Effector memory CD4-positive, alpha-beta T cell (primary cell): ENCODE results near the gene MYADML2.

ENCODE experiments used
- DNase-seq, 3 donors: peaks; one replicate each; pipeline ENCODE4 v3.0.0-alpha.2; 2020
- H3K27ac ChIP-seq: 2 replicates; pipeline ENCODE4 v1.7.0; 2013; ENCODE audit warnings: mild to moderate bottlenecking, low read length, moderate library complexity; ENCODE audit not compliant: insufficient read depth, poor library complexity, severe bottlenecking
- H3K27me3 ChIP-seq: replicated peaks from 2 replicates; pipeline ENCODE4 v1.7.0; 2013; ENCODE audit warnings: mild to moderate bottlenecking, low read length; ENCODE audit not compliant: insufficient read depth, control insufficient read depth, poor library complexity, severe bottlenecking
- H3K36me3 ChIP-seq: 2 replicates; pipeline ENCODE4 v1.7.0; 2013; ENCODE audit warnings: mild to moderate bottlenecking, low read length, moderate library complexity; ENCODE audit not compliant: control insufficient read depth, insufficient read depth
- H3K4me1 ChIP-seq: 2 replicates; pipeline ENCODE4 v1.7.0; 2013; ENCODE audit warnings: low read length, mild to moderate bottlenecking; ENCODE audit not compliant: control insufficient read depth, insufficient read depth, poor library complexity, severe bottlenecking
- H3K4me3 ChIP-seq: 2 replicates; pipeline ENCODE4 v1.7.0; 2013; ENCODE audit warnings: low read length, low read depth, mild to moderate bottlenecking; ENCODE audit not compliant: insufficient read depth, poor library complexity, severe bottlenecking
- H3K9me3 ChIP-seq: 2 replicates; pipeline ENCODE4 v1.7.0; 2013; ENCODE audit warnings: mild to moderate bottlenecking, low read length, moderate library complexity; ENCODE audit not compliant: control insufficient read depth

Gene MYADML2

DNA sequence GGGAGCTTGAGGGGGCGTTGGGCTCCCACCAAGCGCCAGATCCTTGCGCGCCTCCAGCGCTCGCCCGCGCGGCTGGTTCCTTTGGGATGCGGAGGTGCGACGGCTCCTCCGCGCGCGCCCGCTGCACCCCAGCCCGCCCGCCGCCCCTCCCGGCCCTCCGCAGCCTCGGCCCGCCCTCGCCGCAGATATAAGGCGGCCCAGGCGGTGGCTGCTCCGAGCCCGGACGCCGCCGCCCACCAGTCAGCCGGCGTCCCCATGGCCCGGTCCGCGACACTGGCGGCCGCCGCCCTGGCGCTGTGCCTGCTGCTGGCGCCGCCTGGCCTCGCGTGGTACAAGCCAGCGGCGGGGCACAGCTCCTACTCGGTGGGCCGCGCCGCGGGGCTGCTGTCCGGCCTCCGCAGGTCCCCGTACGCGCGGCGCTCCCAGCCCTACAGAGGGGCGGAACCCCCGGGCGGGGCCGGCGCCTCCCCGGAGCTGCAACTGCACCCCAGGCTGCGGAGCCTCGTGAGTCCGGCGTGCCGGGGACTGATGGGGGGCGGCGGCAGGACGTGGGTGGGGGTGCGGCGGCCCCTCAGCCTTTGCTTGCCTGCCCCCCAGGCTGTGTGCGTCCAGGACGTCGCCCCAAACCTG is 44.9 kb downstream of the MYADML2 start, which contains the start of gene NPB:
Gene NPB (plus strand): TSS at position 216 of the 630 bp plus-strand sequence. CDS start 40 bp downstream, at position 256.
- H3K4me3 ChIP-seq, result no peak within 1 kb of the TSS
- peaks cover 38% of the 10 kb centered on the region for H3K36me3 ChIP-seq
- no peak for DNase-seq
- no peaks in the 10 kb centered on the region for H3K9me3 ChIP-seq
- peaks cover 10% of the 10 kb centered on the region for H3K27me3 ChIP-seq
- H3K4me1 ChIP-seq, result peaks cover 10% of the 10 kb centered on the region
- H3K27ac ChIP-seq, result no peak within 1 kb of the TSS

DNA sequence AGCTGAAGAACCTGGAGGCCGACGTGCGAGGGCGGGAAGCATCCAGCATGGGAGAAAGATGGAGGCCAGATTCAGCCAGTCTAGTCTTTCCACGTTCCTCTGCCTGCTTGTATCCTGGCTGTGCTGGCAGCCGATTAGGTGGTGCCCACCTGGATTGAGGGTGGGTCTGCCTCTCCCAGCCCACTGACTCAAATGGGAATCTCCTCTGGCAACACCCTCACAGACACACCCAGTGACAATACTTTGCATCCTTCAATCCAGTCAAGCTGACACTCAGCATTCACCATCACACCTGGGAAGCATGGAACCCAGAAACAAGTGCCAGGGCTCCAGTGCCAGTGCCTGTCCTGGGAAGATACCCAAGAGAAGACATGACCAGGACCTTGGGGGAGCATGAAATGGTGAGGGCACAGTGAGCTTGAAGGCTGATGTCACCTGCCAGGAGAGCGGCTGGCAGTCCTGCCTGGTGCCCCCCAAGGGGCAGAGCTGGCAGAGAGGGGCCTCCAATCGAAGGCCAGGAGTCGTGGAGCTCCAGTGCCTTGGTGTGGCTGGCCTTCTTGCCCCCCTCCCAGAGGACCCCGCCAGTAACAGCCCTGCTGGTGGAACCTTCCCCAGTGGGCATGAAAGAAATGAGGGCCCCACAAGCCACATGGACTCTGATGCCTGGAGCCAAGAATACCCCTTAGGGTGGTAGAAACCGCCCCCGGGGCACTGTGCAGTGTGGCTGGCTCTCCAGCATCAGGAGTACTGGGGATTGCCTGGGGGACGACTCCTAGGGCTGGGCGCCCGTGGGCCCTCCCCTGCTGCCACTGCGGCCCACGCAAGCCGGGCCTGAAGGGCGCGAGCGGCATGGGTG is 45.6 kb downstream of the MYADML2 start:
- H3K36me3 ChIP-seq, result peaks cover 31% of the 10 kb centered on the region
- no peaks in the 10 kb centered on the region for H3K9me3 ChIP-seq
- no peak overlapping the region for H3K4me3 ChIP-seq
- DNase-seq, result no peak
- peaks cover 10% of the 10 kb centered on the region for H3K4me1 ChIP-seq
- no peak overlapping the region for H3K27ac ChIP-seq
- peaks cover 10% of the 10 kb centered on the region for H3K27me3 ChIP-seq

DNA sequence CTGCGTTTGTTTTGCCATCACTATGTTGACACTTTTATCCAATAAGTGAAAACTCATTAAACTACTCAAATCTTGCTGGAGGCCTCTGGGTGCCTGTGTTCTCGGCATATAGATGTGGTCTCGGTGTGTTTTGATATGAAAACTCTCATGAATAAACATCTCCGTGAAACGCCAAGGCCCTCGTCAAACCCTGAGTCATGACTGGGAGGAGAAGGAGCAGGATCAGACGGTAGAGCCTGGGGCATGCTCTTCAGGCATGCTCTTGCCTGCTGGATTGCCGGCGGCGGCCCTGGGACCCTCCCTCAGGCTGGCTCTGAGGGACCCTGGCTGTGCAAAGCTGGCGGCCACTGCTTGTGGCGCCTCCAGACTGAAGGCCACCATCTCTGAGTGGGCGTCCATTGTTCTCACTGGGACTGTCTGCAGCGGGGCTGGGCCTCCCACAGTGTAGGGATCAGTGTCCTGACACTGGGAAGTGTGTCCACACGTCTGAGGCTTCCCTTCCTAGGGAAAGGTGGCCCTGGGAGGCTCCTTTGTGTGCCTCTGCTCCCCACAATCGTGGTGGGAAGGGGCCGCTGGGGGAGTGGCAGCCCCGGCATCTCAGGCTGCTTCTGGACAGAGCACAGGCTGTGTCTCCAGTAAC is 46.7 kb downstream of the MYADML2 start:
- DNase-seq, result no peak
- no peaks in the 10 kb centered on the region for H3K9me3 ChIP-seq
- H3K27ac ChIP-seq, result no peak overlapping the region
- H3K27me3 ChIP-seq, result peaks cover 10% of the 10 kb centered on the region
- H3K36me3 ChIP-seq, result peaks cover 29% of the 10 kb centered on the region
- no peak overlapping the region for H3K4me3 ChIP-seq
- H3K4me1 ChIP-seq, result peaks cover 10% of the 10 kb centered on the region

DNA sequence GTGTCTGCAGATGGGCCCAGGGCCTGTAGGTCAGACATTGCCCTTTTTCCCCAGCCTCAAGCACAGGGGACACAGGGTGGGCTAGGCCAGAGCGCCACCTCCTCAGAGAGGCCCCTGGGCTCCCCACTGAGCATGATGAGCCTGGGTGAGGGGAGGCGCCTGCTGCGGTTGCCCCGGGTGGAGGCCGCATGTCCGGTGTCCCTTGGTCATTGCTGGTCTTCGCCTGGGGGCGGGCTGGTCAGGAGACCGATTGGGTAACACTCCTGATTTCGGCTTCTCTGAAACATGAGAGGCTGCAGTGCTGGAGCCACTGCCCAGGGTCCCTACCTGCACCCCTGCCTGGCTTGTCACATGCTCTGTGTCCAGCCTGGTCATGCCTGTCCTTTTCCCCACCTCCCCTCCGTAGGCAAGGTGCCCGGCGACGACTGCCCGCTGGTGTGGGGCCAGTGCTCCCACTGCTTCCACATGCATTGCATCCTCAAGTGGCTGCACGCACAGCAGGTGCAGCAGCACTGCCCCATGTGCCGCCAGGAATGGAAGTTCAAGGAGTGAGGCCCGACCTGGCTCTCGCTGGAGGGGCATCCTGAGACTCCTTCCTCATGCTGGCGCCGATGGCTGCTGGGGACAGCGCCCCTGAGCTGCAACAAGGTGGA is 47.4 kb downstream of the MYADML2 start:
- DNase-seq, result no peak
- Histone ChIP-seq H3K9me3 (no peaks in the 10 kb centered on the region), H3K4me3 (no peak overlapping the region), H3K27me3 (peaks cover 10% of the 10 kb centered on the region), H3K4me1 (peaks cover 10% of the 10 kb centered on the region), H3K27ac (no peak overlapping the region), H3K36me3 (peaks cover 25% of the 10 kb centered on the region)

DNA sequence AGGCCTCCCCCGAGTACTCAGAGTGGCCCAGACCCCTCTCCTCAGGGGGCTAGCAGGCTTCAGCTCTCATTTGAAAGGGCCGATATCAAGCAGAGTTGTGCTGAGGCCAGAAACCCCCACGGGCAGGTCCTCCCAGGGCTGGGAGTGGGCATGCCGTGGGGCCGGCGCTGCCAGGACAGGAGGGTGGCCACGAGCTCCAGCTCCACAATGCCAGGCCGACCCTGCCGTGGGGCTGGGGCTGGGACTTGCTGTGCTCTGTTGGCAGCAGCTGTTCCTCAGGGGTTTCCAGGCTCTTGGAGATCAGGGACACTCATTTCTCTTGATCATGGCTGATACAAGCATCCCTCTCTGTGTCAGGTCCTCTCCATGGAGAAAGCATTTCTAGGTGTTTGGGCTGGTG is 48.1 kb downstream of the MYADML2 start:
- H3K27me3 ChIP-seq, result peaks cover 10% of the 10 kb centered on the region
- no peak overlapping the region for H3K4me3 ChIP-seq
- no peak for DNase-seq
- no peaks in the 10 kb centered on the region for H3K9me3 ChIP-seq
- H3K36me3 ChIP-seq, result peaks cover 22% of the 10 kb centered on the region
- H3K4me1 ChIP-seq, result peaks cover 10% of the 10 kb centered on the region
- H3K27ac ChIP-seq, result no peak overlapping the region

DNA sequence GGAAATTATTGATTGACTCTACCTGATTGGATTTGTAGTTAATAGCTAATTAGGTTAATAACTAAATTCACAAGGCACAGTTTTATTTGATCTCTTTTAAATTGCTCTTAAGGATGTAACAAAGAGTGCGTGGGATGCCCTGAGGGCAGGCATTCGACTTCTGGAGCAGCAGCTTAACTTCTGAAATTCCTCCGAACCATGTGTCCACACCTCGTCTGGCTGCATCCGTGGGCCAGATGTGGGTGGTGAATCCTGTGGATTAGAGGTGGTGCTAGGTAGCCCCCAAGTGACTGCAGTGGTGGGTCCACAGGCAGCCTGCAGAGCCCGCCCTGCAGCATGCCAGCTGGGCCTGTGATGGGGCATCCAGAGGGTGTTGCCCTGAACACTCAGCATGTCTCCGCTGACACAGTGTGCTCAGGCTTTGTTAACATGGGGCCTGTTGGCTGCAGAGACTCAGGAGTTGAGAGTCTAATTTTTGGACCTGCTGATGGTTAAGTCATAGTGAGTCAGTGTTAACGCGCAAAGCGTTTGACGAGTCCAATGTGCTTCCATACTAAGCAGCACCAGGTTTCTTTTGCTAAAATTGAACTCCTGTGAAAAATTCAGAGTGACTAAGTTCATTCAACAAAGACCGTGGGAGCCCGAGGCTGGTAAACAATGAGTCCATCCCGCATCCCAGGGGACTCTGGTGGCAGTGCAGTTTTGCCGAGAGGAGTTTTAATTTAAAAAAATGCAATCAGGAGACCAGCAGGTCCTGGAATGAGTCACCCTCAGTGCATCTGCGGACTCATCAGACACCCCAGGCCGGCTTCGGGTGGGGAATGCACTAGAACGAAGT is 48.8 kb downstream of the MYADML2 start:
- Histone ChIP-seq H3K27me3 (peaks cover 10% of the 10 kb centered on the region), H3K36me3 (peaks cover 22% of the 10 kb centered on the region), H3K4me1 (peaks cover 10% of the 10 kb centered on the region), H3K27ac (no peak overlapping the region), H3K4me3 (no peak overlapping the region), H3K9me3 (no peaks in the 10 kb centered on the region)
- DNase-seq, result no peak

DNA sequence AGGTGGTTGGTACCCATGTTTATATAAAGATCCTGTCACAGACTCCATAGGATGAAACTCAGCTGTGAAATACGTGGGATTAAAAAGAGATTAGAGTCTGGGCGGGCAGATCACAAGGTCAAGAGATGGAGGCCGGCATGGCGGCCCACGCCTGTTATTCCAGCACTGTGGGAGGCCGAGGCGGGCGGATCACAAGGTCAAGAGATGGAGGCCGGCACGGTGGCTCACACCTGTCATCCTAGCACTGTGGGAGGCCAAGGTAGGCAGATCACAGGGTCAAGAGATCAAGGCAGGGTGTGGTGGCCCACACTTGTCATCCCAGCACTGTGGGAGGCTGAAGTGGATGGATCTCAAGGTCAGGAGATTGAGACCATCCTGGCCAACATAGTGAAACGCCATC is 51.6 kb downstream of the MYADML2 start:
- H3K36me3 ChIP-seq, result peaks cover 21% of the 10 kb centered on the region
- no peak overlapping the region for H3K27ac ChIP-seq
- H3K4me1 ChIP-seq, result peaks cover 4% of the 10 kb centered on the region
- no peaks in the 10 kb centered on the region for H3K9me3 ChIP-seq
- no peak for DNase-seq
- no peaks in the 10 kb centered on the region for H3K27me3 ChIP-seq
- H3K4me3 ChIP-seq, result no peak overlapping the region

DNA sequence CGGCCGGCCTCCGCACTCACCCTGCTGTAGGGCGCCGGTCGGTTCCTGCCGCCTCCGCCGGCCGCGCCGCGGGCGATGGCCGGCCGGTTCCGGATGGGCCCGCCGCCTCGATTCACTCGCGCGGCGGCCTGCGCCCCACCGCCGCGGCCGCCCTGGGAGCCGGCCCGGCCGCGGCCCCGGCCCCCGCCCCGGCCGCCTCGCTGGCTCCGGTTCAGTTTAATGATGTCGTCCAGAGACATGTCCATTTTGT is 55.8 kb downstream of the MYADML2 start:
- no peaks in the 10 kb centered on the region for H3K27me3 ChIP-seq
- no peaks in the 10 kb centered on the region for H3K9me3 ChIP-seq
- H3K27ac ChIP-seq, result peak overlapping the region; percentile 77
- peaks cover 40% of the 10 kb centered on the region for H3K36me3 ChIP-seq
- no peak for DNase-seq
- peaks cover 9% of the 10 kb centered on the region for H3K4me1 ChIP-seq
- H3K4me3 ChIP-seq, result peak overlapping the region; percentile 57

DNA sequence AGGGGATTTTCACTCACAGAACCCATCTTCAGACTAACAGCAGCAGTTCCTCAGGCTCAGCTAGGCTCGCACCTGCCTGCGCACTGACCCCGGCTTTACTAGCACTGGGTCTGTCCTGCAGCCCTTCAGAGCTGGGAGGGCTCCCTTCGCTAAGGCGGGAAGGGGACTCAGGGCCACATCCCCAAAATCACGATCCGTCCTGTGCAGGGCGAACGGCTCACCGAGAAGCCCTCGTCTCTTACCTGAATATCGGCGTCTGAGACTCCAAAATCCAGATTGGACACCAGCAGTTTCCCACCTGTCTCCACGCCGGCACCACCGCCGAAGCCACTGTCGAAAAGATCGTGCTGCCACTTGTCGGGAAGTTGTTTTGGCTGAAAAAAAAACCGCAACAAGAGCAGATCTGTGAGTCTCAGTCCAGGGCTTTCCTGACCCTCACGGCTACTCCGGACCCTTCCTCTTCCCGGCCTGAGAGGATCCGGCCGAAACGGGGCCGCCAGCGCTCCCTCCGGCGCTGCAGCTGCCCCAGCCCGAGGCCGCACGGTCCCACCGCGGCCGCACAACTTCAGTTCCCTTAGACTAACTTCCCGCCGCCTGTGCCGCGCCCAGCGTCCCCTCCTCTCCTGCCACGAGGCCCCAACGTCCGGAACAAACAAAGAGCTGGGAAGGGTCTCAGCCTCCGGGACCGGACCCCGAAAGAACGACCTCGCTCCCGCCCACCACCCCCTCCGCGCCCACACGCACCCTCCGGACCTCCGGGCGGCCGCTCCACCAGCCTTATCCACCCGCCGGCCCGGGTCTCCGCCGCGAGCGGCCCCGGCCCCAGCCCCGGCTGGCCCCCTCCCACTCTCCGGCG is 56.4 kb downstream of the MYADML2 start:
- Histone ChIP-seq H3K4me3 (peak overlapping the region; percentile 57), H3K27ac (peak overlapping the region; percentile 77), H3K4me1 (peaks cover 9% of the 10 kb centered on the region), H3K27me3 (no peaks in the 10 kb centered on the region), H3K9me3 (no peaks in the 10 kb centered on the region), H3K36me3 (peaks cover 40% of the 10 kb centered on the region)
- no peak for DNase-seq
